CD4-positive, alpha-beta T cell treated with Interleukin-10 for 1 hour (primary cell): ENCODE measurements around the gene ENKUR.
"Not testable (repeated sequence)": the region's sequence is repeated elsewhere in the genome, so short reads cannot be mapped to it uniquely, and the experiment has no call there.

Experiments used
- DNase-seq: peaks from one replicate; pipeline ENCODE4 v3.0.0-alpha.2; 2020

ENKUR gene

GRCh38 chr10:25018703-25019102, 2.7 kb upstream of the ENKUR start:
- no peak for DNase-seq

- no peak for DNase-seq
Observed at GRCh38 chr10:25017661-25018060, 1.7 kb upstream of the ENKUR start.

GRCh38 chr10:25017154-25017590, 1.2 kb upstream of the ENKUR start:
- no peak for DNase-seq

GRCh38 chr10:25016376-25017153, 607 bp upstream of the ENKUR start, which contains the start of gene THNSL1:
Gene THNSL1, plus strand, starts transcription at chr10:25016612. Its CDS starts 6,612 bp downstream, at chr10:25023224.
- peak; percentile 98 for DNase-seq

DNA sequence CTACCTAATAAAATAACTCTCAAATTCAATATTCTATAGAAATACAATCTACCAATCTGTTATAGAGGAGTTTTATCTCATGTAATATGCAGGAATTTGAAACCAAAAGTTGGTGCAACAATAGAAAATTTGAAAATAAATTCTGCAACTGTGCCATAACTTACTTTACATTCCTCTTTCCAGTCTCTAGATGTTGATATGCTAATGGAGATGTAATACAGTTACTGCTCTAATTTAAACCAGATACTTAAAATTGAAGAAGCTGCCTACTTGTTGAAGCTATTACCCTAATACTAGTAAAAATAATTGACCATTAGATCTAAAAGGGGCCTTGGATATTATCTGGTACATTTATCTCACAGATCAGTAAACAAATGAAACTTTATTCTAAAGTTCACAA, 1.4 kb downstream of the ENKUR start:
- DNase-seq: no peak

DNA sequence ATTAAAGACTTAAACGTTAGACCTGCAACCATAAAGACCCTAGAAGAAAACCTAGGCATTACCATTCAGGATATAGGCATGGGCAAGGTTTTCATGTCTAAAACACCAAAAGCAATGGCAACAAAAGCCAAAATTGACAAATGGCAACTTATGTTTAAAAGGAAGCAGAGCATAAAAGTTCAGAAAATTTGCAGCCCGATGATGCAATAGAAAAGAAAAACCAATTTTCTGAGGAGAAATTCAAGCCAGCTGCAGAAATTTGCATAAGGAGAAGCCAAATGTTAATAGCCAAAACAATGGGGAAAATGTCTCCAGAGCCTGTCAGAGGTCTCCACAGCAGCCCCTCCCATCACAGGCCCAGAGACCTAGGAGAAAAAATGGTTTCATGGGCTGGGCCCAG, 4.4 kb downstream of the ENKUR start:
- not testable (repeated sequence) for DNase-seq

GRCh38 chr10:24998044-24998443, 17.9 kb downstream of the ENKUR start:
- DNase-seq: no peak

- no peak for DNase-seq
Observed at GRCh38 chr10:24995072-24995471, 20.9 kb downstream of the ENKUR start.

- no peak for DNase-seq
Observed at GRCh38 chr10:24993237-24993958, 22.6 kb downstream of the ENKUR start.

GRCh38 chr10:24992512-24993133, 23.3 kb downstream of the ENKUR start:
- DNase-seq: no peak

GRCh38 chr10:24991298-24991697, 24.7 kb downstream of the ENKUR start:
- no peak for DNase-seq

GRCh38 chr10:24989867-24990266, 26.1 kb downstream of the ENKUR start:
- no peak for DNase-seq

- no peak for DNase-seq
Observed at GRCh38 chr10:24988831-24989640, 26.9 kb downstream of the ENKUR start.

DNA sequence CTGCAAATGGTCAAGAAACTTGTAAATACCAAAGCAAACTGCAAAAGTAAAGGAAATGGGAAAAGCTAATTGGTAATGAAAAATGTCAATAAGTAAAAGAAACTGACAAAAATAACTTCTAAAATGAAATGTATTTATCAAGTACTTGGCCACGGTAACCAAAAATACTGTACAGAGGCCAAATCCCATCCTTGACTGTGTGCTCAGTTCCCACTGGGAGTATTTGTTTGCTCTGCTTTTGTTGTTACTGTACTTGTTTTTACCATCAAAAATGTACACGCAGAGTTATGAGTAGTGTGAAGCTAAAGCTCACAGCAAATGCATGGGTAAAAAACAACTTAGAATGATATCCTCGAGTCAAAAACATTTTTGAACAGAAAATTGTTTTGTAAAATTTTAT, 31.1 kb downstream of the ENKUR start:
- DNase-seq: no peak

DNA sequence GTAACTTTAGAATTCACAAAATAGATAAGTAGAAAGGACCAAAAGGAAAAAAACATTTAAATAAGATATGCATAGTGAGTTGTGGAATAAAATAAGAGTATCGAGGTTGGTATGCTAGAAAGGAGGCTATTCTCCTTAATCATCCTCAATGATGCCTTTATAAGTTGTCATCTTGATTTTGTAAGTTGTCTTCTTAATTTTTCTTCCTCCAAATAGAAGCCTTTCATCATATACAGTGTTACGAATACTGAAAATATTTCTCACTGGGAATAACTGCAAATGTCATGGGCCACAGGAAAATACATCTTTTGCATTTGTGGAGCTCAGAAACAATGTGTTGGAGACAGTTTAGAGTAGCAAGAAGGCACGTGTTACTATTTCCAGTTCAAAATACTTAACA, 32.0 kb downstream of the ENKUR start:
- no peak for DNase-seq

GRCh38 chr10:24983130-24983529, 32.8 kb downstream of the ENKUR start:
- DNase-seq: no peak

- DNase-seq: no peak
Observed at GRCh38 chr10:24982319-24983112, 33.4 kb downstream of the ENKUR start.

- DNase-seq: no peak
Observed at GRCh38 chr10:24981161-24981710, 34.7 kb downstream of the ENKUR start.

DNA sequence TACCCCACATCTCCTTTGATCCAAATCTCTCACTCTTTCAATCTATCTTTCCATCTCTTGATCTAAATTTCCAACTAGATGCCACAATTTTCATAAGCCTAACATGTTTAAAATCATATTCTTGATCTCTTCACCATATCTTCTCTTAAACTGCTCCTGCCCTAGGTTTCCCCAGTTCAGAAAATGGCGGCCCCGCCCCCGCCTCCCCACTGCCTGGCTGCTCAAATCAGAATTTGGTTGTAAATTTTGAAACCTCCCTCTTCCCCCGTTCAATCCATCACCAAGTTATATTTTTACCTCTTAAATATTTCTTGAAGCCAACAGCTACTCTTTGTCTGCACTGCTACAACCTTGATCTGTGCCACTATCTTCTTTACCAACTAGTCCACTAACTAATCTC, 36.3 kb downstream of the ENKUR start:
- DNase-seq: no peak

DNA sequence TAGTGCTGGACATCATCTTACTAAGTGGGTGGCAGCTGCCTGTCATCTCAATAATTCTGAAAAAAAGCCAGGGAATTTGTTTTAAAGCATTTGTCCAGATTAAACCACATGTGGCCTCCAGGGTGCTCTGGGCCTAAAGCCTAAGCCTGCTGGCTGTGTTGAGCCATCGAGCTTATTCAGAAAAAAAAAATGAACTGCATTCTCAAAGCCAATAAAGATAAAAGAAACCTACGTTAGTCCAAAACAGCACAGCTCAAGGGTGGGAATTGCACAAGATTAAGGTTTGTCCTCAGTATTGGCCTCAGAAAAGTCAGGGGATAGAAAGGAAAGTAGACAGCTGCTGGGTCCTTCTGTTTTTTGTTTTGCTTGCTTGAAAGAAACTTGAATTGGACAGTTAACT, 41.0 kb downstream of the ENKUR start:
- DNase-seq: no peak

GRCh38 chr10:24973163-24973562, 42.8 kb downstream of the ENKUR start:
- no peak for DNase-seq

DNA sequence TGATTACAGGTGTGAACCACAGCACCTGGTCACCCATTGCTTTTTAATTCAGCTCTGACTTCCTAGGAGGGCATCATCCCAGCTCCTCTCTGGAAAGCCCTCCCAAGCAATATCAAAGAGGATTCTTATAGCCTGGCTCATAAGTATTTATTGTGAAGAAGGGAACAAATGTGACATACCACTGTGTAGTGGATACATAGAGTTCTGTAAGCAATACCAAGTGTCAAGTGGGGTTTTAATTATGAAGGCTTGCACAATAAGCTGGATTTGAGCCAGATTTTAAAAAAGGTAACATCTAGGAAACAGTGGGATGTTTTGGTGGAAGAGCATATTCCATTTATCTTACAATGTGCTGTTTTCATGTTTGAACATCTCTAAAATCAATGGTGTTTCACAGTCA, 44.6 kb downstream of the ENKUR start:
- no peak for DNase-seq
